ENCODE data around the gene KISS1.
"Not testable (repeated sequence)": the region's sequence is repeated elsewhere in the genome, so short reads cannot be mapped to it uniquely, and the experiment has no call there.

Gene KISS1, protein sequence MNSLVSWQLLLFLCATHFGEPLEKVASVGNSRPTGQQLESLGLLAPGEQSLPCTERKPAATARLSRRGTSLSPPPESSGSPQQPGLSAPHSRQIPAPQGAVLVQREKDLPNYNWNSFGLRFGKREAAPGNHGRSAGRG

DNA sequence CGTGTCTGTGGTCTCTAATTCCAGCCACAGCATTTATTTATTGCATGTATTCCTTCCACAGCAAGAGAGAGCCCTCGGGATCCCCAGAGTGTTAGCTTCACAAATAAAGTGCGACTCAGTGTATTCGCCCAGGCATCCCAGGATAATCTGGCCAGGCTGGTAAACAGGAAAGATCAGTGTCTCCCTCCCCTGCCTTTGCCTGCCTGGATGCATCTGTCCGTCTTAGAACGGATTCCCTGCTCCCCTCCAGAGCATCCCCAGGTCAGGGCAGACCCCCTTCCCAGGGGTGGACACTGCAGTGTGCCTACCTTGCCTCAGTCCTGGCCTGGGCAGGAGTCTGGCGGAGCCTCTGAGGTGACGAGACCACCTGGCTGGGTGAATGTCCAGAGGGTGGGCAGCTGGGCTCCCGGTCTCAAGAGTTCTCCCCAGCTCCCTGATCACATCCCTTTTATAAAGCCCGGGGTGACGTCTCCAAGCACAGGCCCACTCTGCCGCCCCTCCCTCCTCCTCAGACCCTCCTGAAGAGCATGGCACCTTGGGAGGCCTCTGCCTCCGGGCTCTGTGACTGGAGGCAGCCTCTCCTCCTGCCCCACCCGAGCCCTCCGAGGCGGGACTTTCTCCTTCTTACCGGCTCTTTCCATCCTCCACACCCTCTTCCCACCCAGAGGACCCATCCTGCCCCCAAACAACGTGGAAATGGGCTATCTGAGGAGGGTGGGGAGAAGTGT is at the start of gene KISS1:
Gene KISS1 (minus strand): TSS at position 424 of the 728 bp plus-strand sequence. CDS start 3,615 bp downstream, outside the sequence.
- DNase-seq = no peak

DNA sequence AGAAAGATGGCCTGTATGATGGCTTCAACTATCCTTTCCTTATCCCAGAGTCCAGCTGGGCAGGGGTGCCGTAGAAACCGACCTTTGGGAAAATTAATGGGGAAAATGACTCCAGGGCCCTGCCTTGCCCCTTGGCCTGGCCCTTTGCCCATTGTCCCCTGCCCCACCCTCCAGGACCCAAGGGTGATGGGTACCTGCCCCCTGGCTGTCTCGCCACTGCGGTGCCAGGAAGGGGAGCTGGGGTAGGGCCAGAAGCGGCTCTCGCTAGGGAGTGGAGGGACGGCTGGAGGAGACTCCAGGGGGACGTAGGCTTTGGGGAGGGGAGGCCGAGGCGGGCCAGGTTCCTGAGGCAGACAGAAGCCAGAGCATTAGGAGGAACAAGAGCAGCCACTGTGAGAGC is 46.6 kb upstream of the KISS1 start:
- no peak for DNase-seq

DNA sequence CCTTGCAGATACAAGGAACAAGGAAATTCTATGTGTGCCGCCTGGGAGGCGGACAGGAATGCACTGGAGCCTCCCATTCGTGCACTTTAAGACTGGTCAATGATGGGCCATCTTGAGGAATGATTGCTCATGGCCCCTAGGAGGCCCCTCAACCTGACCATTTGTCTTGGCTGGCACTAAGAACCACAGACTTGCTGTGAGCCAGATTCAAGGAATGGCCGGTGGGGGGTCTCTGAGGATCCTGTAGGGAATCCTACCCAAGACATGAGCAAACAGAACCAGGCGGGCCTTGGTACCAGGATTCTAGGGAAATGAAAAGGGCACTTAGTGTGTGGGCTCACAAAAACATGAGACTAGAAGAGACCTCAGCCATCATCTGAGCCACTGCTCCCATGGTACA is 45.6 kb upstream of the KISS1 start:
- DNase-seq = no peak

DNA sequence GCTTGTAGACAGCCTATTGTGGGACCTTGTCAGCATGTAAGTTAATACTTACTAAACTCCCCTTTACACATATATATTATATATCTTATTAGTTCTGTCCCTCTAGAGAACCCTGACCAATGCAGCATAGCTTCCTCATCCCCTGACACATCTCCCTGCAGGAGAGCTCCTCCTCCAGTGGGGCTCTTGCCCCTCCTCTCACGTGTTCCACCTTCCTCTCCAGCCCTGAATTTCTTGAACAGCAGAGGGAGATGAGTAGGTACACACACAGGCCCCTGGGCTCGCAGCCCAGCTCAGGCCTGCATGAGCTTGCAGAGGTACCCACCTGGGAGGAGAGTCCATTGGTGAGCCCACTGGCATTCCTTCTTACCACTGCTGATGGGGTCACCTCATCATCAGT is 44.8 kb upstream of the KISS1 start:
- DNase-seq = no peak

DNA sequence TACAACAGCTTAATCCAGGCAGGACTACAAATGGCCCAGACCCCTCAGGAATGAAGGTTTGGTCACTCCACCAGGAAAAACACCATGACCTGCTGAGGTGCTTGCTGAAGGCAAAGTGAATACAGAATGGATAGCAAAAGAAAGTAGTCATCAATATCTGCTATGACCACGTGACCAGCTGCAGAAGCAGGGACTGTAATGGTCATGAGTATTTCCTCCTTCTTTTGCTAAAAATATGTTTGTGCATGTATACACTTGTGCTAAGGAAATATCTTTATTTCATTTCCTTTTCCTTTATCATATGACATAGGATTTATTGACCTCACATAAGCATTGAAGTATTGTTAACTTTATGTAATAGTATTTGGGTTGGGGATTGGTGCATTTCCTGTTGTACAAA is 43.9 kb upstream of the KISS1 start:
- no peak for DNase-seq

DNA sequence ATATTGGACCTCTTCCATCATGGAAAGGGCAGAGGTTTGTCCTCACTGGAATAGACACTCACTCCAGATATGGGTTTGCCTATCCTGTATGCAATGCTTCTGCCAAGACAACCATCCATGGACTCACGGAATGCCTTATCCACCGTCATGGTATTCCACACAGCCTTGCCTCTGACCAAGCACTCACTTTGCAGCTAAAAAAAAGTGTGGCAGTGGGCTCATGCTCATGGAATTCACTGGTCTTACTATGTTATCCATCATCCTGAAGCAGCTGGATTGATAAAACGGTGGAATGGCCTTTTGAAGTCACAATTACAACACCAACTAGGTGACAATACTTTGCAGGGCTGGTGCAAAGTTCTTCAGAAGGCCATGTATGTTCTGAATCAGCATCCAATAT is 43.1 kb upstream of the KISS1 start:
- not testable (repeated sequence) for DNase-seq

DNA sequence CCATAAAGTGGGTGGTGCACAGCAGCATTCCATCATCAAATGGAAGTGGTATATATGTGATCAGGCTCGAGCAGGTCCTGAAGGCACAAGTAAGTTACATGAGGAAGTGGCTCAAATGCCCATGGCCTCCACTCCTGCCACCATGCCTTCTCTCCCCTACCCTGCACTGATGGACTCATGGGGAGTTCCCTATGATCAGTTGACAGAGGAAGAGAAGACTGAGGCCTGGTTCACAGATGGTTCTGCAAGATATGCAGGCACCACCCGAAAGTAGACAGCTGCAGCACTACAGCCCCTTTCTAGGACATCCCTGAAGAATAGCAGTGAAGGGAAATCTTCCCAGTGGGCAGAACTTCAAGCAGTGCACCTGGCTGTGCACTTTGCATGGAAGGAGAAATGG is 42.2 kb upstream of the KISS1 start:
- not testable (repeated sequence) for DNase-seq

DNA sequence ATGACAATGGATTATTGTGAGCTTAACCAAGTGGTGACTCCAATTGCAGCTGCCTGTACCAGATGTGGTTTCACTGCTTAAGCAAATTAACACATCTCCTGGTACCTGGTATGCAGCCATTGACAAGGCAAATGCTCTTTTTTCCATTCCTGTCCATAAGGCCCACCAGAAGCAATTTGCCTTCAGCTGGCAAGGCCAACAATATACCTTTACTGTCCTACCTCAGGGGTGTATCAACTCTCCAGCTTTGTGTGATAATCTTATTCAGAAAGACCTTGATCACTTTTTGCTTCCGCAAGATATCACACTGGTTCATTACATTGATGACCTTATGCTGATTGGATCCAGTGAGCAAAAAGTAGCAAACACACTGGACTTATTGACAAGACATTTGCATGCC is 41.2 kb upstream of the KISS1 start:
- not testable (repeated sequence) for DNase-seq

DNA sequence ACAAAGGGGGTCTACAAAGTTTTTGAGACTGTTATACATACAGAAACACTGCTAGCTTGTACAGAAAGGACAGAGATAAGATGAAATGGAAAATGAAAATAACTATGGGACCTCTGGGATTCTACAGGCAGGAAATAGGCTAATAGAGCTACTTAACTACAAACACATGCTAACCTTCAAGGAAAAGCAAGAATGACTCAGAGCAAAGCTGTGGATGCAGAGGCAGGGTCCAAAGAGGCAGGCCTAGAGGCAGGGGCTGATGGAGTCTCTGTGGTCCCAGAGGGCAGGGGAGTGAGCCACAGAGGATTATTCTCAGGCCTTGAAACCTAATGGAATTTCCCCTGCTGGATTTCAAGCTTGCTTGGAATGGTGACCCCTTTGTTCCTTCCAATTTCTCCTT is 36.2 kb upstream of the KISS1 start:
- no peak for DNase-seq

DNA sequence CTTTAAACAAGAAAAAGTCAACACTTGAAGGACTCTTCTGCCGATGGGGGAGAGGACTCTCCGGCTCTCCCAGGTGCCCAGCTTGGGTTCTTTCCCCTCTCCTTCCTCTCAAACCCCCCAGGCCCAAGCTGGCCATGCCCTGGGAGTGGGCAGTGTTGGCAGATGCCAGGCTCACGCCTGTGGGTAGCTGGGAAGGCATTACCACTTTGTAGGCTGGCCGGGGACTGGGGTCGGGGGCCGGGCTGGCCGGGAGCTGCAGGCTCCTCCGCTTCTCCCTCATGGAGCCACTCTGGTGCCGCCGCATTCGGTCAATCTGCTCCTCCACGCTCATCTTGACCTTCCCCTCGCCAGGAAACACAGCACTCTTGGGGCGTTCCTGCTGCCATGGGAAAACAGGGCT is 33.9 kb upstream of the KISS1 start:
- no peak for DNase-seq

DNA sequence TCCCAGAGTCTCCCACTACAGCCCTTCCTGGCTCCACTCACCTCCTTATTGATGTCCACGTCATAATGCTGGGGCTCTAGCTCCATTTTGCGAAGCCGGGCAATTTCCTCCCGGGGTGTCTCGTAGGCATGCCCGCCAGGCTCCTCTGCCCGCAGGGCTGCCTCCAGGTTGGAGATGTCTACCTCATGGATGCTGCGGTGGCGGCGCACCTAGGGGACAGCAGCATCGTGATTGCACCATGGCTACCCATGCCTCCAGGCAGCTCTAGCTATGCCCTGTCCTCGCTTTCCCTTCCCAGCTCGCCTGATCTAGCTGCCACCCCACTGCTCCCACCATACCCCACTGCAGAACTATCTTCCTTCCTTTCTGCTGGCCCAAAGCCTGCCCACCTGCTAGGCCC is 32.6 kb upstream of the KISS1 start:
- no peak for DNase-seq

DNA sequence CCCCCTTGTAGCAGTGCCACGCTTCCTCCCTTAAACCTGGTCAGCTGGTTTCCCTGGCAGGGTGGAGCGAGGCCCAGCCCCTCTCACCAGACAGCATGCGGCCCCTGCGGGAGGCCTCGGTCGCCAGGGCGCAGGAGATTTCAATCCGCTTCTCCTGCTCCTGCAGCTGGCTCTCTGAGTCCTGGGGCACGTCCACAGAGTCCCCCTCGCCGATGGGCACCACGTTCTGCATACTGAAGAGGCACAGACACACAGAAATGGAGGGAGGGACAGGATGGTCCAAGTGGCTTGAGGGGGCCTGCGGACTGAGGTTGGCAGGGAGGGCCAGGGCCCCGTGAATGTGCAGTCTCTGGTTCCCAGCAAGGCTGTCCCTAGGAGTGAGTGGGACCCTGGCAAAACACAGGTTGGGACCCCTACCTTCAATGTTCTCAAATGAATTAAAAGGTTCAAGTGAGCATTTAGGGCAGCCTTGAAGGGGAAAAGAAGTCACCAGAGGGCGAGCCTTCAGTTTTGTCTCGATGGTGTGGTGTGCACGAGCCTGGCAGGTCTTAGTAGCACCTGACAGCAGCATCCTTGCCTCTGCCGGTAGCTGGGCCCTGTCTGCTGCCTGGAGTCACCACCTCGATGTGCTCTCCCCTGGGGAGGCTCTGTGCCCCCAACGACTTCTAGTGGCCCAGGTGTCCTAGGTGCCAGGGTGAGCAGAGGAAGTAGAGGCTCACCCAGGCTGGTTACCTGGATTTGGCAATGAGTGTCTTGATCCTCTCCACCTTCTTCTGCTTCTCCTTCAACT is 31.9 kb upstream of the KISS1 start:
- no peak for DNase-seq

DNA sequence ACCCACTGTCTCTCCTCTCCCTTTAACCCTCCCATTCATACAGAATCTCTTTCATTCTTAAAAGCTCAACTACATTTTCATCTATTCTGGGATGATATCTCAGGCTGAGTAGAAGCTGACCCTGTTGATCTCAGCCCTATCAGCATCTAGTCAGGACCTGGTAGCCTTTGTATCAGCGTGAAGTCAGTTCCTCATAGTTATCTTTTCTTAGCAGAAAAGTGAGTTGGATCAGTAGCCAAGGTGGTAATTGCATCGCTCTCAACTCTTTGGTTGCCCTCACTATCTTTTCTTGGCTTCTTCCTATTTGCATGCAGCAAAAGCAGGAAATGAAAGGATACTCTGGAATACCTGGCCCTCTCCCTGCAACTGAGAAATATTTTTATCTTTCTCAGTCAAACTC is 31.1 kb upstream of the KISS1 start:
- no peak for DNase-seq

DNA sequence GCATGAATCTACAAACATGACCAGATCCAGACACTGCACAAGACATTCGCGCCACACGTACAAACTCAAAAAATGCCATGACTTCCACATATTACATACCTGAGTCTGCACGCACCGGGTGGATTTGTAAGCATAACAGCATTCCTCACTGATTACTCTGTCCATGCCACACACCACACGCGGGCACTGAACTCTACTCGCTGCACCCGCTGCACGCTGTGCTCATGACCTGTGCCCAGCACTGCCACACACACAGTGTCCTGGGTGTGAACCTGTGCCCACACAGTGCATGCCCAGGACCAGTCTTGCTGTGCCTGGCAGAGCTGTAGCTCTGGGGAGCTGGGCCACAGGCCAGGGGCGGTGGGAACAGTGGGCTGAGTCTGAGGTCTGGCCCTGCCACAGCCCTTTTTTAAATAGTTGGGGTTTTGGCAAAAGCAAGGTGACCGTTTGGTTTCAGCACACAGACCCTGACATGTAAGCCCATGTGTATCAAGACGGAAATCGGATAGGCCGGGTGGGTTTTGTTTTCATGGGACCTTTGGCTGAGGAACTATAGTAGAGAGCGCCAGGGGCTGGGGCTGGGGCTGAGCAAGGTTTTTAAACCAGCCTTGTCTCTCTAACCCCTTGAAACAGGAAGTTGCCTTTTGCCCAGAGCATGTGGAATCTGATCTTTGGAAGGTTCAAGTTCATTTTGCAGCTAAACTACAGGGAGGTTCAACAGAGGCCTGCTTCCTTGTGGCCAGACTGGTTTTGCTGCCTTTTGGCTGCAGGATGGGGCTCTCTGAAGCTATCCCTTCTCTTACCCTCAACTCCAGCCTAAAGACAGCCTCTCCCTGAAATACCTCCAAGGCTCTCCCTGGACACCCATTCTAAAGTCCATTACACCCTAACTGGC is 29.8 kb upstream of the KISS1 start:
- no peak for DNase-seq

DNA sequence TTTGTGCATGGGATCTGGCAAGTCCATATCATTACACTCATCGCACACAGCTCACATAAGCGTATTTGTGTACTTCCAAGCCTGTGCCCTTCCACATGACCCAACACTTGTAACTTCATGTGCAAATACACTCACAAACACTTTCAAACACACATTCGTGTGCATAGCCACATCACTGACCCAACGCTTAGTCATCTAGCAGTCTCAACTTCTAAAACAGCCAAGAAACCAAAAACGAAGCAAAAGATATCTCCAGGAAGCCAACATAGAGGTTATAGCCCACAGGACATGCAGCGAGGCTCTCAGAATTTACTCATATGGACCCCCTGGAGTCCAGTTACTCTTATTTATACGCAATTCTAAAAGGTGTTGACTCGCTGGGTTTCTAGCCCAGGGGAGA is 28.4 kb upstream of the KISS1 start:
- no peak for DNase-seq

DNA sequence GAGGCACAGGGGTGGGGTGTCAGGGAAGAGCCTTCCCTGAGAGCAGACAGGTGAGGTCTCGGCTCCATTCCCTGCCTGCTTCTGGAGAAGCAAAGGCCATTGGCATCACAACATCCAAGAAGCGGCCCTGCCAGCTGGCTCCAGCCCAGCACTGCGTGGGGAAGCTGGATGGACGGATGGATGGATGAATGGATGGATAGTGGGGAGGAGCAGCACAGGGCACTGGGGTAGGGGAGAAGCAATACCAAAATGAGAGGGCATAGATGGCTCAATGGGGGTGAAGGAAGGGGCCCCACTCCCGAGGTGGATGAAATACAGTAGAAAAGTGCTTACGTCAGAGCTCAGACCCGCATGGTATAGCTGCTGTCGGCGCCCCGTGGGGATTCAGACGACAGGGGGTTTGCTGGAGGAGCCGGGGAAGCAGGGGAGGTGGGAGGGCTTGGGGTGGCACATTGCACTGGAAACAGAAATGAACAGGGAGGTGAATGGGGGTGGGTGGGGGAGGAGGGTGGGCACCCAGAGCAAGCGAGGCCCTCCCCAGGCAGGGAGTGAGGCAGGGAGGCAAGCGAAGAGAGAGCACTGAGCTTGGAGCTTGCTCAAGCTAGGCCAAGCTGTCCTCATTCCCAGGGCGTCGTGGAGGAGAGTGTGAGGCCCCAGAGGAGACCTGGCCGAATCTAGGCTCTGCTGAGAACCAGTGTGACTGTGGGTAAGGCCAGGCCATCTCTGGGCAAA is 27.0 kb upstream of the KISS1 start:
- no peak for DNase-seq

DNA sequence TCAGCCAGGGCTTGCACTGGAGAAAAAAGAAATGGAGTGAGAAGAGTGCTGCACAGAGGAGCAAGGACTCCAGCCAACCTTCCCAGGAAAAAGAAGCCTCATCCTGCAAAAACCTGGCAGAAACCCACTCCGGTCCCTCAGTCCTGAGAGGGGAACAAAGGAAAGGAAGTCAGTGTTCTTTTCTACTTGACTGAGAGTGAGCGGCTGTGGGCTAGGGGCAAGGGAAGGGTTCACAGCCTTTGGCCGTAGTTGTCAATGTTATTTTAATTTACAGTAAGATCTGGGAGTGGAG is 26.4 kb upstream of the KISS1 start:
- no peak for DNase-seq

DNA sequence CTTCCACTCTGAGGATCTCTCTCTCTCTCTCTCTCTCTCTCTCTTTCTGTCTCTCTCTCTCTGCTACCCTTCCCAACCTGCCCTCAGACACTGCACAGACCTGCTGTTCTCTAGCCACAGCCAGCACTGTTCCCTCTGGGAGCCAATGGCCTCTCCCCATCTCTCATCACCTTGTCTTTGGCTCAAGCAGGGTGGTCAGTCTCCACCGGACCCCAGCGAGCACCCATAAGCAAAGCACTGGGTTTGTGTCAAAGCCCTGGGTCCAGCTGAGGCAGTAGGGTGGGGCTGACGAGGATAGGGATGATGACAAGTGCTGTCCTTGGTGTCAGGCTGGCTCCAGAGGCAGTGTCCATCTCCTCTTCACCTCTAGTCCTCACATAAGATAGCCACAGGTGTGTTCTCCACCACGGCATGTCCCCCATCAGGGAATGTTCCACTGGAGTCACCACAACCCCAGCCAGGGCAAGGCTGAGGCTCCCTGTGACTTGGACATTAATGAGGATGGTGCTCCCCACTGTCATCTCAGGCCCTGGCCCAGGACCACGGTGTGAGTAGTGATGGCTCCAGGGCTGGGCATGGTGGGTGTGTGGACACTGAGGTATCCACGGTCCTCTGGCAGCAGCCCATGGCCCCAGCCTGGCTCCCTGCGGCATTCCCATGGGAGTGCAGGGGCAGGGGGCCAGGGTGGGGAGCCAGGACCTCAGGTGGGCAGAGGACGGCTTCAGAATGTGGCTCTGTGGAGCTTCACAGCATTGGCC is 25.9 kb upstream of the KISS1 start:
- DNase-seq = no peak

DNA sequence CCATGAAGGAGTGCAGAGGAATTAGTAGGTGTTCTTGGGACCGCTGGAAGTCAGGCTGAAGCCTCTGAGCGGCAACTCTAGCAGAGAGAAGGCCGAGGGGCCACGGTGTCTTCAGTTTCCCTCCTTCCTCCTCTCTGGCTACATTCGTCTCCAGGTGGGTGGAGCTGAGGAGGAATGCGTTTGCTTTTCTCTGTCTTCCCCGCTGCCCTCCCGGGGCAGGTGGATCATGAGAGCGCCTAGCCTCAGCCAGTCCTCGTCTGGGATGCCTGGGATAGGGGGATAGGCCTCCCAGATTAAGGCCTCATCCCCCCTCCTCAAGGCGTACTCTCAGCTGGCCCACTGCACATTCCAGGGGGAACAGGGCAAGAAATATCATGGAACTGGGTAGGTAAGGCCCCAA is 25.0 kb upstream of the KISS1 start:
- DNase-seq = no peak

DNA sequence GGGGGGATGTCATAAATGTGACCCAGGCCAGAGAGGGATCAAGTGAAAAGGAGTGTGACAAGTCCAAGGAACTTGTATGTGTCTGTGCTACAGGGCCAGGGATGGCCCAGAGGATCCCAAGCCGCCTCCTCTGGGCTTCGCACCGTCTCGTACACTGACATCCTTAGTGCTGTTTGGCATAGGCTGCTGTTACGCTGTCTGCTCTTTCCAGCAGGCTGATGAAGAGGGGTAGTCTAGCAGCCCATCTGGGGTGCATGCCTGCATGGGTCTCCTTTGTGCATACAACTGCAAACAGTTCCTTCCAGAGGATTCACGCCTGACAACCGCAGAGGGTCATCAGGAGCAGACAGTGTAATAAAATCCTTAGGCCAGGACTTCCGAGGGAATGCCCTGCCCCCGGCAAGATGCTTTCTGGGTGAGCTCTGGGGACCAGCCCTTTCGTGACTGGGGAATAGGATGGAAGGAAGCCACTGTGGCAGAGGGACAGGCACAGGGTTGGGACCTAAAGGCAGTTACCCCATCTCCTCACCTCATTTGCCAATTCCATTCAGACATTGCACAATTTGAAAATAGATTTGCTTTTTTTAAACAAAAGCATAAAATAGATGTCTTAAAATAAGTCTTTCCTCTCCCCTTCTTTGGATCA is 23.8 kb upstream of the KISS1 start:
- DNase-seq = no peak

DNA sequence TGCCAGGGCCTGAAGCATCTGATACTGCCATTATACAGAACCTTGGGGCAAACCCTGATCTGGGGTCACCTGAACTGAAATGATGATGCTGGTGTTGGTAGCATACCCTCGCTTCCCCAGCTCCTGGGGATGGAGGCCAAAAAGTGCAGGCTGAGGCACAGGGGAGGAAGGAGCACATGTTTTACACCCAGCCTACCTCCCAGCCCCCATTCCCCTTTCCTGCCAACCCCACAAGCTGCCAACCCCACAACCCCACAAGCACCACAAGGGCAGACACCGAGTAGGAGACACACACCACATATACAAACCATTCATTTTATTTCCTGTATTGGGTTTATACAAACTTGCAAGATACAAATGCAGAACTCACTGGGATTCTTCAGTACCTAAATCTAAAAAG is 22.3 kb upstream of the KISS1 start:
- DNase-seq = no peak

DNA sequence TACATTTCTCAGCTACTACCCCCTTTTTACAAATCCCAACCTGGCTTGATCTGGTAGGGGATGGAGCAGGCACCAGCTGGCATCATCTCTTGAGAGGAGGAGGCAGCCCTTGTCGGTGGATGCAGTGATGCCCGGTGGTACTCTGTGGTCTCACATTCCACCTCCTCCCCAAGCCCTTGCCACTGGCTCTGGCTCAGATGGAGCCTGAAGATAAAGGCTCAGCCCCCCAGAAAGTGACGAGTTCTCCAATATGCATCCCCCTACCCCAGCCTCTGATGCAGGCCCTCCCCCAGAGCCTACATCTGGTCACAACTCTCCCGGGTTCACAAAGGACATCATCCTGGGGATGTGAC is 21.3 kb upstream of the KISS1 start:
- no peak for DNase-seq
